ENCODE measurements around the gene SPRR1B. TPM values are rescaled to one million over a fixed set of nuclear protein-coding genes. Genes with fewer than 3 reads are reported as not detected.

Gene SPRR1B
- total RNA-seq, 1 donor from 2014 or later, result not detected

DNA sequence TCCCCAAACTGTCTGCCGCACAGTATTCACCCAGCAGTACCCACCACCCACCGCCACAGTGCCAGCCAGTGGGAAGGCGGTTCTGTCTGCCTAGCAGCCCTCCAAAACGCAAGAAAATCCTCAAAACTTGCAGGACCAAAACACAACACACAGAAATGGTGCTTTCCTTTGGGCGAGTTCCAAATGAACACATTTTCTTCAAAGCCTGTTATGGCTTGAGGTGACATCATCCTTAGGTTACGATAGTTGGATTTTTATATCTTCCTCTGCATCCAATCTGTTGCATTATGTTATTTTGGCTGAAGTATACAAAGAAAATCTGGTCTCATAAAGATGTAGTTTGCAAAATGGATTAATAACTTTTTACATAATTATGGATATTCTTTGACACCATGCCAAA lies 37.8 kb upstream of the SPRR1B start:
- no peak for ATAC-seq
- Histone ChIP-seq H3K27ac (no peak overlapping the region), H3K4me1 (no peaks in the 10 kb centered on the region), H3K36me3 (no peaks in the 10 kb centered on the region), H3K4me3 (no peak overlapping the region), H3K9me3 (no peaks in the 10 kb centered on the region), H3K27me3 (ENCODE audit: low read depth) (no peaks in the 10 kb centered on the region)
- intact Hi-C loops (cut with DNase I), result no loop called here
- TF ChIP-seq, protein P1, sequence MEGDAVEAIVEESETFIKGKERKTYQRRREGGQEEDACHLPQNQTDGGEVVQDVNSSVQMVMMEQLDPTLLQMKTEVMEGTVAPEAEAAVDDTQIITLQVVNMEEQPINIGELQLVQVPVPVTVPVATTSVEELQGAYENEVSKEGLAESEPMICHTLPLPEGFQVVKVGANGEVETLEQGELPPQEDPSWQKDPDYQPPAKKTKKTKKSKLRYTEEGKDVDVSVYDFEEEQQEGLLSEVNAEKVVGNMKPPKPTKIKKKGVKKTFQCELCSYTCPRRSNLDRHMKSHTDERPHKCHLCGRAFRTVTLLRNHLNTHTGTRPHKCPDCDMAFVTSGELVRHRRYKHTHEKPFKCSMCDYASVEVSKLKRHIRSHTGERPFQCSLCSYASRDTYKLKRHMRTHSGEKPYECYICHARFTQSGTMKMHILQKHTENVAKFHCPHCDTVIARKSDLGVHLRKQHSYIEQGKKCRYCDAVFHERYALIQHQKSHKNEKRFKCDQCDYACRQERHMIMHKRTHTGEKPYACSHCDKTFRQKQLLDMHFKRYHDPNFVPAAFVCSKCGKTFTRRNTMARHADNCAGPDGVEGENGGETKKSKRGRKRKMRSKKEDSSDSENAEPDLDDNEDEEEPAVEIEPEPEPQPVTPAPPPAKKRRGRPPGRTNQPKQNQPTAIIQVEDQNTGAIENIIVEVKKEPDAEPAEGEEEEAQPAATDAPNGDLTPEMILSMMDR (IDR thresholded peaks at IDR 0.05), result no peak
- no peak for DNase-seq

GRCh38 chr1:152995842-152996241 lies 35.2 kb upstream of the SPRR1B start:
- H3K27ac ChIP-seq, result no peak overlapping the region
- no peaks in the 10 kb centered on the region for H3K36me3 ChIP-seq
- intact Hi-C loops (cut with DNase I), result no loop called here
- TF ChIP-seq, protein P1 (IDR thresholded peaks at IDR 0.05), result no peak
- no peaks in the 10 kb centered on the region for H3K9me3 ChIP-seq
- no peaks in the 10 kb centered on the region for H3K4me1 ChIP-seq
- ATAC-seq (no peak), DNase-seq (no peak)
- no peak overlapping the region for H3K4me3 ChIP-seq
- no peaks in the 10 kb centered on the region for H3K27me3 ChIP-seq (ENCODE audit: low read depth)

DNA sequence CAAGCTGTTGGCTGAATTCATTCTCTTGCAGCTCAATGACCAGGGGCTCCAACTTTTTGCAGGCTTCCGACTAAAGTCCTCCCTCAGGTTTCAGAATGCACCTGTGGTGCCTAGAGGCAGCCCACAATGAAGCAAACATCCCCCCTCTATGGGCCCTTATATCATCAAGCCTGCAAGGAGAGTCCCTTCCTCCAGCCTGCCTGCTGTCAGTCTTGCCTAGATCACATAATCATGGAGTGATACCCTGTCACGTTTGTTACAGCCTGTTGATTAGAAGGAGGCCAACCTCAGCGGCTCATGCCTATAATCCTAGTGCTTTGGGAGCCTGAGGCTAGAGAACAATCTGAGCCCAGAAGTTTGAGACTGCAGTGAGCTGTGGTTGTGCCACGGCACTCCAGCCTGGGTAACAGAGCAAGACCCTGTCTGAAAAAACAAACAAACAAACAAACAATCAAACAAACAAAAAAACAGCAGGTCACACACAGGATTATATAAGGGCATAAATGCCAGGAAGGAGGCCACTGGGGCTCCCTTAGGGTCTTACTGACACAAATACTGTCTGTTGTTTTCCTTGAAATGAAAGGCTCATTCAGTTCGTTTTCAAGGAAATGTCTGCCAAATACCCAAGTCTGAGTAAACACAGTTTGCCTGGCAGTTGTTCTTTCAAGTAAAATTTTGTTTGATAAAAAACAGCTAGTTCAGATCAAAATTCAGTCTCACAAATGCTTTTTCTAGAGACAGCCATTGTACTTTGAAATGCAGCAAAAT lies 34.2 kb upstream of the SPRR1B start:
- DNase-seq, result no peak
- H3K27ac ChIP-seq, result no peak overlapping the region
- ATAC-seq, result no peak
- H3K4me1 ChIP-seq, result no peaks in the 10 kb centered on the region
- no peaks in the 10 kb centered on the region for H3K9me3 ChIP-seq
- no peaks in the 10 kb centered on the region for H3K27me3 ChIP-seq (ENCODE audit: low read depth)
- intact Hi-C loops (cut with DNase I), result no loop called here
- TF ChIP-seq, protein P1 (IDR thresholded peaks at IDR 0.05), result no peak
- no peak overlapping the region for H3K4me3 ChIP-seq
- H3K36me3 ChIP-seq, result no peaks in the 10 kb centered on the region

DNA sequence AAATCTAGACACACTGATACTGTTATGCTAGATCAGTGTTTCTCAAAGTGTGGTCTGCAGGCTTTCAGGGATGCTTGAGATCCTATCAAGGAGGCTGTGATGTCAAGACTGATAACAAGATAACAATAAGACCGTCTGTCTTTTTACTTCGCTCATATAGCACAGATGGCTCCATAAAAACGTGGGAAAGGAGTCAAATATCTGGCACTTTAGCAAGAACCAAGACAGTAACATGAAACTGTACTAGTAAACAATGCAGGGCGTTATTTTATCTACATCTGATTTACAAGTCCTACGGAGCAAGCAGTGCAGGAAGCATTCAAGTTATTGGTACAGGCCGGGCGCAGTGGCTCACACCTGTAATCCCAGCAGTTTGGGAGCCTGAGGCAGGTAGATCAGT lies 33.1 kb upstream of the SPRR1B start:
- ATAC-seq (no peak), DNase-seq (no peak)
- H3K4me1 ChIP-seq, result no peaks in the 10 kb centered on the region
- no peaks in the 10 kb centered on the region for H3K9me3 ChIP-seq
- H3K36me3 ChIP-seq, result no peaks in the 10 kb centered on the region
- no peak overlapping the region for H3K4me3 ChIP-seq
- H3K27me3 ChIP-seq (ENCODE audit: low read depth), result no peaks in the 10 kb centered on the region
- intact Hi-C loops (cut with DNase I), result no loop called here
- H3K27ac ChIP-seq, result no peak overlapping the region
- TF ChIP-seq, protein P1 (IDR thresholded peaks at IDR 0.05), result no peak

- no peak for ATAC-seq
- intact Hi-C loops (cut with DNase I), result no loop called here
Observed at GRCh38 chr1:152998476-152998875, 32.5 kb upstream of the SPRR1B start.

More at GRCh38 chr1:152998476-152998875, 32.5 kb upstream of the SPRR1B start:
- H3K4me1 ChIP-seq, result no peaks in the 10 kb centered on the region
- H3K36me3 ChIP-seq, result no peaks in the 10 kb centered on the region
- no peak overlapping the region for H3K27ac ChIP-seq
- TF ChIP-seq, protein P1 (IDR thresholded peaks at IDR 0.05), result no peak
- H3K4me3 ChIP-seq, result no peak overlapping the region
- no peaks in the 10 kb centered on the region for H3K9me3 ChIP-seq
- H3K27me3 ChIP-seq (ENCODE audit: low read depth), result no peaks in the 10 kb centered on the region
- no peak for DNase-seq
